Activated CD4-positive, alpha-beta T cell treated with anti-CD3 and anti-CD28 coated beads, Interleukin-2, amount 10 ng/mL, durations not matched to agents 7 days and 5 days (primary cell): ENCODE results near the gene INPP1. TPM values are rescaled to one million over a fixed set of nuclear protein-coding genes. Genes with fewer than 3 reads are reported as not detected.

Experiments
- CTCF ChIA-PET: fragments of 350-600 bp; sonication (Branson Sonifier 250); formaldehyde crosslinking; loops from one replicate; lab custom pipeline; 2021; ENCODE audit warnings: antibody characterized with exemption; lab: Charles Lee
- POLR2A ChIA-PET: fragments of 350-600 bp; sonication (Branson Sonifier 250); formaldehyde crosslinking; loops from one replicate; lab custom pipeline; 2021; ENCODE audit warnings: antibody characterized with exemption; lab: Charles Lee
- DNase-seq: peaks from one replicate; pipeline ENCODE4 v3.0.0-alpha.2; 2020
- H3K27ac Mint-ChIP-seq: one replicate; pipeline ENCODE4 v1.8.0; 2021; ENCODE audit warnings: mild to moderate bottlenecking, moderate library complexity, mixed read lengths
- H3K27me3 Mint-ChIP-seq: one replicate; pipeline ENCODE4 v1.8.0; 2021; ENCODE audit warnings: mixed read lengths
- H3K36me3 Mint-ChIP-seq: one replicate; pipeline ENCODE4 v1.8.0; 2021; ENCODE audit warnings: low read depth, mixed read lengths
- H3K4me1 Mint-ChIP-seq: one replicate; pipeline ENCODE4 v1.8.0; 2021; ENCODE audit warnings: mixed read lengths
- H3K4me3 Mint-ChIP-seq: one replicate; pipeline ENCODE4 v1.8.0; 2021; ENCODE audit warnings: mild to moderate bottlenecking, moderate library complexity, mixed read lengths
- H3K9me3 Mint-ChIP-seq: one replicate; pipeline ENCODE4 v1.8.0; 2021; ENCODE audit warnings: mixed read lengths
- total RNA-seq, 2 experiments: library from RNA; stranded (reverse); gene quantifications; one replicate each; pipeline ENCODE4 v1.2.3, GENCODE V29; 2021

INPP1 gene
- total RNA-seq, 2 experiments from 2014 or later = 6.7 to 6.9 TPM

- Mint-ChIP-seq H3K9me3 (no peaks in the 10 kb centered on the region), H3K27ac (no peak overlapping the region), H3K36me3 (no peaks in the 10 kb centered on the region), H3K27me3 (peaks cover 18% of the 10 kb centered on the region), H3K4me3 (no peak overlapping the region), H3K4me1 (no peaks in the 10 kb centered on the region)
- ChIA-PET CTCF (no interaction called here), POLR2A (no interaction called here)
- no peak for DNase-seq
Measured at GRCh38 chr2:190336420-190336819, 7.0 kb upstream of the INPP1 start.

GRCh38 chr2:190338453-190338852, 4.9 kb upstream of the INPP1 start:
- no peaks in the 10 kb centered on the region for H3K9me3 Mint-ChIP-seq
- peaks cover 28% of the 10 kb centered on the region for H3K27me3 Mint-ChIP-seq
- DNase-seq = no peak
- no peaks in the 10 kb centered on the region for H3K36me3 Mint-ChIP-seq
- ChIA-PET POLR2A (no interaction called here), CTCF (interaction anchor here (1.1 kb wide), 1 partner anchor 13 kb away, joined by 4 read pairs; no protein-coding TSS in a partner anchor)
- H3K4me3 Mint-ChIP-seq = no peak overlapping the region
- no peak overlapping the region for H3K27ac Mint-ChIP-seq
- H3K4me1 Mint-ChIP-seq = peaks cover 6% of the 10 kb centered on the region

- peaks cover 27% of the 10 kb centered on the region for H3K27me3 Mint-ChIP-seq
- ChIA-PET CTCF (no interaction called here), POLR2A (no interaction called here)
- H3K27ac Mint-ChIP-seq = no peak overlapping the region
- peaks cover 11% of the 10 kb centered on the region for H3K4me1 Mint-ChIP-seq
- no peaks in the 10 kb centered on the region for H3K9me3 Mint-ChIP-seq
- H3K36me3 Mint-ChIP-seq = no peaks in the 10 kb centered on the region
- H3K4me3 Mint-ChIP-seq = no peak overlapping the region
- no peak for DNase-seq
Measured at GRCh38 chr2:190339394-190339793, 4.0 kb upstream of the INPP1 start.

- CTCF ChIA-PET = interaction anchor here (0.7 kb wide), 1 partner anchor 14 kb away, joined by 3 read pairs; no protein-coding TSS in a partner anchor
- POLR2A ChIA-PET = no interaction called here
- H3K27ac Mint-ChIP-seq = no peak overlapping the region
- no peak for DNase-seq
- no peaks in the 10 kb centered on the region for H3K9me3 Mint-ChIP-seq
- H3K4me3 Mint-ChIP-seq = no peak overlapping the region
- no peaks in the 10 kb centered on the region for H3K36me3 Mint-ChIP-seq
- H3K4me1 Mint-ChIP-seq = peaks cover 16% of the 10 kb centered on the region
- H3K27me3 Mint-ChIP-seq = peaks cover 26% of the 10 kb centered on the region
Measured at GRCh38 chr2:190340369-190340768, 3.0 kb upstream of the INPP1 start.

GRCh38 chr2:190342611-190343010, 778 bp upstream of the INPP1 start:
- no peak for DNase-seq
- ChIA-PET CTCF (interaction anchor here (1.0 kb wide), 1 partner anchor 17 kb away, joined by 3 read pairs; no protein-coding TSS in a partner anchor), POLR2A (no interaction called here)
- Mint-ChIP-seq H3K27ac (no peak overlapping the region), H3K27me3 (peaks cover 24% of the 10 kb centered on the region), H3K9me3 (no peaks in the 10 kb centered on the region), H3K36me3 (no peaks in the 10 kb centered on the region), H3K4me3 (peak overlapping the region; percentile 80), H3K4me1 (peaks cover 18% of the 10 kb centered on the region)

GRCh38 chr2:190343089-190343535, 277 bp upstream of the INPP1 start:
- H3K4me3 Mint-ChIP-seq = peak overlapping the region; percentile 80
- POLR2A ChIA-PET = no interaction called here
- H3K4me1 Mint-ChIP-seq = peaks cover 18% of the 10 kb centered on the region

GRCh38 chr2:190344276-190344827, 963 bp downstream of the INPP1 start:
- Mint-ChIP-seq H3K4me1 (peaks cover 18% of the 10 kb centered on the region), H3K36me3 (no peaks in the 10 kb centered on the region), H3K27ac (peak overlapping the region; percentile 67), H3K4me3 (peak overlapping the region; percentile 76), H3K27me3 (peaks cover 22% of the 10 kb centered on the region), H3K9me3 (no peaks in the 10 kb centered on the region)
- CTCF ChIA-PET = interaction anchor here (0.6 to 2.8 kb wide), 5 partner anchors 11 to 387 kb away, joined by 3 to 9 read pairs (median 4); partner anchors contain the start of gene HIBCH
- no peak for DNase-seq
- POLR2A ChIA-PET = no interaction called here

More at GRCh38 chr2:190343089-190343535, 277 bp upstream of the INPP1 start:
- peaks cover 23% of the 10 kb centered on the region for H3K27me3 Mint-ChIP-seq
- no peaks in the 10 kb centered on the region for H3K9me3 Mint-ChIP-seq
- DNase-seq = peak; percentile 7
- CTCF ChIA-PET = interaction anchor here (1.0 to 2.8 kb wide), 2 partner anchors 13 to 17 kb away, joined by 3 to 9 read pairs; no protein-coding TSS in a partner anchor
- no peaks in the 10 kb centered on the region for H3K36me3 Mint-ChIP-seq
- H3K27ac Mint-ChIP-seq = peak overlapping the region; percentile 48

GRCh38 chr2:190350371-190350770, 7.0 kb downstream of the INPP1 start:
- no peaks in the 10 kb centered on the region for H3K36me3 Mint-ChIP-seq

GRCh38 chr2:190351955-190352354, 8.6 kb downstream of the INPP1 start:
- H3K9me3 Mint-ChIP-seq = no peaks in the 10 kb centered on the region
- H3K27me3 Mint-ChIP-seq = no peaks in the 10 kb centered on the region
- no peak overlapping the region for H3K4me3 Mint-ChIP-seq
- H3K36me3 Mint-ChIP-seq = no peaks in the 10 kb centered on the region
- ChIA-PET CTCF (interaction anchor here (1.4 kb wide), 1 partner anchor 13 kb away, joined by 4 read pairs; no protein-coding TSS in a partner anchor), POLR2A (no interaction called here)
- H3K27ac Mint-ChIP-seq = no peak overlapping the region
- DNase-seq = no peak
- no peaks in the 10 kb centered on the region for H3K4me1 Mint-ChIP-seq

More at GRCh38 chr2:190350371-190350770, 7.0 kb downstream of the INPP1 start:
- no peak for DNase-seq
- H3K4me1 Mint-ChIP-seq = peaks cover 2% of the 10 kb centered on the region
- no peak overlapping the region for H3K27ac Mint-ChIP-seq
- ChIA-PET POLR2A (no interaction called here), CTCF (interaction anchor here (1.0 to 1.4 kb wide), 2 partner anchors 9 to 12 kb away, joined by 3 to 4 read pairs; no protein-coding TSS in a partner anchor)
- no peak overlapping the region for H3K4me3 Mint-ChIP-seq
- no peaks in the 10 kb centered on the region for H3K27me3 Mint-ChIP-seq
- H3K9me3 Mint-ChIP-seq = no peaks in the 10 kb centered on the region

GRCh38 chr2:190352668-190353536, 9.5 kb downstream of the INPP1 start:
- Mint-ChIP-seq H3K4me1 (no peaks in the 10 kb centered on the region), H3K27ac (no peak overlapping the region), H3K9me3 (no peaks in the 10 kb centered on the region), H3K4me3 (no peak overlapping the region), H3K36me3 (no peaks in the 10 kb centered on the region), H3K27me3 (no peaks in the 10 kb centered on the region)
- CTCF ChIA-PET = interaction anchor here (1.2 kb wide), 1 partner anchor 34 kb away, joined by 3 read pairs; no protein-coding TSS in a partner anchor
- DNase-seq = no peak
- POLR2A ChIA-PET = no interaction called here

GRCh38 chr2:190353537-190353899, 10.1 kb downstream of the INPP1 start:
- POLR2A ChIA-PET = no interaction called here
- Mint-ChIP-seq H3K9me3 (no peaks in the 10 kb centered on the region), H3K4me3 (no peak overlapping the region), H3K27me3 (no peaks in the 10 kb centered on the region), H3K27ac (no peak overlapping the region), H3K36me3 (no peaks in the 10 kb centered on the region), H3K4me1 (peaks cover under 1% of the 10 kb centered on the region)
- DNase-seq = no peak
- CTCF ChIA-PET = interaction anchor here (1.0 to 1.2 kb wide), 2 partner anchors 14 to 35 kb away, joined by 3 read pairs; no protein-coding TSS in a partner anchor

- H3K36me3 Mint-ChIP-seq = no peaks in the 10 kb centered on the region
- no peaks in the 10 kb centered on the region for H3K9me3 Mint-ChIP-seq
- no peaks in the 10 kb centered on the region for H3K27me3 Mint-ChIP-seq
- peaks cover 7% of the 10 kb centered on the region for H3K4me1 Mint-ChIP-seq
- ChIA-PET POLR2A (no interaction called here), CTCF (interaction anchor here (0.7 to 2.5 kb wide), 4 partner anchors 10 to 94 kb away, joined by 3 to 9 read pairs (median 3); partner anchors contain the start of gene INPP1)
- no peak overlapping the region for H3K4me3 Mint-ChIP-seq
- no peak overlapping the region for H3K27ac Mint-ChIP-seq
- DNase-seq = no peak
Measured at GRCh38 chr2:190354003-190354690, 10.8 kb downstream of the INPP1 start.
